IMR-90 (cell line): ENCODE measurements around the gene METRNL. TPM values are rescaled to one million over a fixed set of nuclear protein-coding genes. Genes with fewer than 3 reads are reported as not detected.

Experiments
- BHLHE40 ChIP-seq: fragments of 150-350 bp; IDR thresholded peaks from 2 replicates; pipeline ENCODE4 v1.6.1; 2016; ENCODE audit warnings: mild to moderate bottlenecking, low read depth, low read length
- CHD1 ChIP-seq: IDR thresholded peaks from 2 replicates; pipeline ENCODE4 v1.6.1; 2012; ENCODE audit warnings: low read depth, low read length, improper control_type of control experiment
- RCOR1 ChIP-seq: IDR thresholded peaks from 2 replicates; pipeline ENCODE4 v1.6.1; 2012; ENCODE audit warnings: mild to moderate bottlenecking, low read length, improper control_type of control experiment; ENCODE audit not compliant: insufficient replicate concordance
- polyA plus RNA-seq, 3 experiments: library from polyadenylated mRNA; depleted of rRNA; stranded (reverse); fragments of >200 nt; gene quantifications; 2 replicates each; pipeline ENCODE4 v1.2.3, GENCODE V29; 2012; ENCODE audit warnings: low replicate concordance in 1 of 3
- total RNA-seq: library from RNA; depleted of rRNA; stranded (reverse); fragments of >200 nt; gene quantifications from 2 replicates; pipeline ENCODE4 v1.2.3, GENCODE V29; 2012
- TF ChIP-seq, protein P1 (sequence below): conservative IDR thresholded peaks from 2 replicates; pipeline ENCODE4 v1.5.1; 2012; ENCODE audit warnings: mild to moderate bottlenecking, low read depth, low read length, improper control_type of control experiment

Gene METRNL
- total and polyA plus RNA-seq, 2 of the 4 experiments (the other 2 are of a cell fraction) = 17.9 to 48.2 TPM

- TF ChIP-seq, protein P1, sequence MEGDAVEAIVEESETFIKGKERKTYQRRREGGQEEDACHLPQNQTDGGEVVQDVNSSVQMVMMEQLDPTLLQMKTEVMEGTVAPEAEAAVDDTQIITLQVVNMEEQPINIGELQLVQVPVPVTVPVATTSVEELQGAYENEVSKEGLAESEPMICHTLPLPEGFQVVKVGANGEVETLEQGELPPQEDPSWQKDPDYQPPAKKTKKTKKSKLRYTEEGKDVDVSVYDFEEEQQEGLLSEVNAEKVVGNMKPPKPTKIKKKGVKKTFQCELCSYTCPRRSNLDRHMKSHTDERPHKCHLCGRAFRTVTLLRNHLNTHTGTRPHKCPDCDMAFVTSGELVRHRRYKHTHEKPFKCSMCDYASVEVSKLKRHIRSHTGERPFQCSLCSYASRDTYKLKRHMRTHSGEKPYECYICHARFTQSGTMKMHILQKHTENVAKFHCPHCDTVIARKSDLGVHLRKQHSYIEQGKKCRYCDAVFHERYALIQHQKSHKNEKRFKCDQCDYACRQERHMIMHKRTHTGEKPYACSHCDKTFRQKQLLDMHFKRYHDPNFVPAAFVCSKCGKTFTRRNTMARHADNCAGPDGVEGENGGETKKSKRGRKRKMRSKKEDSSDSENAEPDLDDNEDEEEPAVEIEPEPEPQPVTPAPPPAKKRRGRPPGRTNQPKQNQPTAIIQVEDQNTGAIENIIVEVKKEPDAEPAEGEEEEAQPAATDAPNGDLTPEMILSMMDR = no peak
- TF ChIP-seq RCOR1 (no peak), BHLHE40 (no peak), CHD1 (no peak)
These were observed 24.0 kb downstream of the METRNL start (continued) for GRCh38 chr17:83103200-83103942.
